ENCODE results near the gene ANKH.

GRCh38 chr5:14669975-14670374, 201.6 kb downstream of the ANKH start:
- TF ChIP-seq ZFP3 (CRISPR knock-in tag; IDR thresholded peaks at IDR 0.05) = no peak
- no peak for TF ChIP-seq ZC3H10 (CRISPR knock-in tag; IDR thresholded peaks at IDR 0.05)
- no peak for TF ChIP-seq OSR1 (CRISPR knock-in tag; IDR thresholded peaks at IDR 0.05)
- TF ChIP-seq ARNTL (CRISPR knock-in tag; IDR thresholded peaks at IDR 0.05; ENCODE audit: borderline replicate concordance, low read depth) = no peak
- TF ChIP-seq SNAI2 (CRISPR knock-in tag; IDR thresholded peaks at IDR 0.05) = no peak

Measured in SK-N-SH treated with all-trans-retinoic acid at 6 μM for 48 hours (cell line).